Stimulated activated CD8-positive, alpha-beta memory T cell treated with anti-CD3 and anti-CD28 coated beads, Interleukin-7, amount 100 ng/mL, for 48 hours (primary cell): Measurements from ENCODE around the gene HIRA.
"Not testable (repeated sequence)": the region's sequence is repeated elsewhere in the genome, so short reads cannot be mapped to it uniquely, and the experiment has no call there.

Source experiments
- DNase-seq, 2 donors: peaks; one replicate each; pipeline ENCODE4 v3.0.0-alpha.2; 2020; ENCODE audit warnings: low read depth in 1 of 2; ENCODE audit errors: extremely low read depth in 1 of 2

HIRA gene

GRCh38 chr22:19445279-19445982 is 13.9 kb upstream of the HIRA start:
- not testable (repeated sequence) for DNase-seq

GRCh38 chr22:19443544-19444211 is 12.1 kb upstream of the HIRA start:
- no peak for DNase-seq

- DNase-seq = no peak
These were observed 10.6 kb upstream of the HIRA start for GRCh38 chr22:19442166-19442565.

- no peak for DNase-seq
These were observed 9.1 kb upstream of the HIRA start for GRCh38 chr22:19440411-19441195.

GRCh38 chr22:19438298-19438697 is 6.8 kb upstream of the HIRA start:
- no peak for DNase-seq

- not testable (repeated sequence) for DNase-seq
These were observed 5.1 kb upstream of the HIRA start for GRCh38 chr22:19436444-19437161.

- no peak for DNase-seq
These were observed 3.5 kb upstream of the HIRA start for GRCh38 chr22:19434829-19435580.

GRCh38 chr22:19434401-19434800 is 2.9 kb upstream of the HIRA start:
- no peak for DNase-seq

GRCh38 chr22:19432133-19432851 is 759 bp upstream of the HIRA start, which contains the start of gene MRPL40:
Gene MRPL40, plus strand, starts transcription at chr22:19432545. Its CDS starts 10 bp downstream, at chr22:19432555.
- DNase-seq = peak; percentile 86 to 88

- no peak for DNase-seq
These were observed 517 bp downstream of the HIRA start for GRCh38 chr22:19430890-19431541.

GRCh38 chr22:19429950-19430889 is 1.3 kb downstream of the HIRA start:
- DNase-seq = no peak

- no peak for DNase-seq
These were observed 7.4 kb downstream of the HIRA start for GRCh38 chr22:19424186-19424500.

GRCh38 chr22:19422440-19423301 is 8.9 kb downstream of the HIRA start:
- no peak for DNase-seq

- no peak for DNase-seq
These were observed 11.2 kb downstream of the HIRA start for GRCh38 chr22:19420321-19420720.

- peak; percentile 9 to 53 for DNase-seq
These were observed 11.9 kb downstream of the HIRA start for GRCh38 chr22:19419464-19420178.

GRCh38 chr22:19419086-19419463 is 12.5 kb downstream of the HIRA start:
- no peak for DNase-seq

GRCh38 chr22:19412923-19413322 is 18.6 kb downstream of the HIRA start:
- DNase-seq = no peak
